Mucosa of gallbladder (tissue), 1 donor: ENCODE measurements around the gene SHC2. TPM values are rescaled to one million over a fixed set of nuclear protein-coding genes. Genes with fewer than 3 reads are reported as not detected.
"Not testable (repeated sequence)": the region's sequence is repeated elsewhere in the genome, so short reads cannot be mapped to it uniquely, and the experiment has no call there.

Experiments
- DNase-seq: peaks from one replicate; pipeline ENCODE4 v3.0.0-alpha.2; 2020; ENCODE audit warnings: low spot score
- total RNA-seq: library from RNA; stranded (reverse); gene quantifications from one replicate; pipeline ENCODE4 v1.2.1, GENCODE V29; 2021
- donor health status: DM: no; HTN: no; CAD: no.

The SHC2 gene
- total RNA-seq, 1 donor from 2014 or later = 139 TPM

DNA sequence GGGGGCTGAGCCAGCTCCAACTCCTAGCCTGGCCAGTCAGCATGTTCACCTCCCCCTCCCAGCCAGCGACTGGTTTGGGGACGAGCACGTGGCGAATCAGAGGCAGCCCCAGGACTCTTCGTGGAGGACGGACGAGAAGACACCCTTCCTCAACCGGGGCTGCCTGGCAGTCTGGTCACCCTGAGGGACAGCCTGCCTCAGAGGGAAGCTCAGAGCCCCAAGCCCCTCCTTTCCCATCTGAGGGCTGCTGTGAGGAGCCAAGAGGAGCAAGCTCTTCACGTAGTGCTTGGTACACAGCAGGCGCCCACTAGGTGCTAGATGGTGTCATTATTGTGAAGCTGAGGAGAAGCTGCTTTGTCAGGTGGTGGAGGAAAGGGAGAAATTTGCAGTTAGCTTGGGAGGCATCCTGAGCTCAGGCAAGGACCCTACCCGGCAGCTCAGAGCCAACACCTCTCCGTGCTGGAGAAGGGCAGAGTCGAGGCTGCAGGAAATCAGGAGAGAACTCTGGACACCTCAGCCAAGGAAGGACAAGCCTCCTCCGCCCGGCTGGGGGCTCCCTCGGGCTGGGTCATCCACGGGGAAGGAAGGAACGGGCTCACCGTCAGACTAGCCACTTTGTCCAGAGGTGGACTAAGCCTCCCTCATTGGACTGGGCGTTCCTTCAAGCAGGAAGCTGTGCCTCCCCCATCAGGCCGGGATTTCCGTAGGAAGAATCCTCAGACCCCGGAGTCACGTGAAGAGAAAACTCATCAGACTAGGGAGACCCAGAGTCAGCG is 37.0 kb downstream of the SHC2 start:
- no peak for DNase-seq

DNA sequence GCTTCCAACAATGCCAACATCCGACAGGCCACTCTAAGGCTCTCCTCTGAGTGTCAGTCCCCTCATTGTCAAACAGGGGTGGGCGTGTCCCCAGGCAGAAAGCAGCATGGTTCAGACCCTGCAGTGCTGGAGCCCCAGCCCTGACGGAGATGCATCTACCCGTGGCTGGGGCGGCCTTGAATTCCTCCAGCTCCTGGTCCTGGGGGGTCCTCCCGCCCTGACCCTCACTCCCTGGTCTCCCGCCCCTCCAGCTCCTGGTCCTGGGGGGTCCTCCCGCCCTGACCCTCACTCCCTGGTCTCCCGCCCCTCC is 38.0 kb downstream of the SHC2 start:
- not testable (repeated sequence) for DNase-seq

DNA sequence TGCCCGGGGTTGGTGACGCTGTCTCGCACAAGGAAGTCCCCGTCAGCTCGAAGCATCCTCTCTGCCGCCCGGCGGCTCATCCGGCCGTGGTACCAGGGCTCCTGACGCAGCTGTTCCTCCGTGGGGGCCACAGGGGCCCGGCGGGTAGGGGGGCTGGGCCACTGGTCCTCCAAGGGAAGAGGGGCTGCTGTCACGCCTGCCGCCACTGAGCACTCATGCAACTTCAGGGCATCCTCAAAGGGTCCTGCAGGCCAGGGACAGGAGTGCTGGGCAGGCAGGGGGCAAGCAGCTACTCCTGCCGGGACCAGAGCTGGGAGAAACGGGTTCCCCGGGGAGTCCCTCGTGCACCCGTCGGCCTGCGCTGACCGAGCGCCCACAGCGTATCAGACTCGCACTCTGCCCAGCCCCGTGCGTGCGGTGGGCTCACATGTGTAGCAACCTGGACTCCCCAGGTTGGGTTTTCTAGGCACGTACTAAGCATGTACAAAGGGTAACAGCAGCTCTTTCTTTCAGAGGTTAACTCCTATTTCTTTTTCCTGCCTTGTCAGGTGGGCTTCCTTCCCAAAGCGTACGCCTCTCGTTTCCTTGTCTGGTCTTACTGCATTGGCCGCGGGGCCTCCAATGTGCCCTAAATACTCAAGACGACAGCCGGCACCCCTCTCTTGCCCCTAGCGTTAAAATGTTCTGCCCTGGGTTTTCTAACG is 38.5 kb downstream of the SHC2 start:
- DNase-seq = no peak

DNA sequence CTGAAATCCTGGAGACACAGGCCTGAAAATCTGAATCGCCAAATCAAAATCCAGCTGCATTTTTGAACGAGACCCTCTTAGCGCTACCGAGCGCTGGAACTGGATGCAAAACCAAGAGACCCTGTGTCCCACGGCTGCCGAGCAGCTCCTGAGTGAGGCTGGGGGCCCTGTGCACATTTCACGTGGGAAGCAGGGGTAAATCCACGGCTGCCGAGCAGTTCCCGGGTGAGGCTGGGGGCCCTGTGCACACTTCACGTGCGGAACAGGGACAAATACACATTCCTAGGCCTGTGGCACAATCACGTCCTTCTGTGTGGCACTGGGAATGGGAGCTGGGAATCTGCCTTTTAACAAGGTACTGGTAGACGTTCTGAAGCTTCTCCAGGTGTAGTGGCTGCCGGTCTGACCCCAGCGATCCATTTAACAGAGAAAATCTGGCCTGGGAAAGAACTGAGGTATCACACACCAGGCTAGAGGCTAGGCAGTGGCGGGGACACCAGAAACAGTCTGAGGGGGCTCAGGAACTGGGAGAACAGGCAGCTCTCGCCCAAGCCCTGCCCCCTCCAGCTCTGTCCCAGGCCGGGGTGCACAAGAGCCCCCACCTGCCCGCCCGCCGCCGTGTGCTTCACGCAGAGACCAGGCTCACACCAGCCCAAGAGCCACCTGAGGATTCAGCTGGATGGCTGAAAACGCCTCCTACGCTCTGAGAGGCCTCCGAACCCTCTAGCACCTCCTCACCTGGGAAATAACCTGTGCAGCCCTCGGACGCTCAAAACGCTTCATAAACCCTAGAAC is 40.9 kb downstream of the SHC2 start:
- no peak for DNase-seq

DNA sequence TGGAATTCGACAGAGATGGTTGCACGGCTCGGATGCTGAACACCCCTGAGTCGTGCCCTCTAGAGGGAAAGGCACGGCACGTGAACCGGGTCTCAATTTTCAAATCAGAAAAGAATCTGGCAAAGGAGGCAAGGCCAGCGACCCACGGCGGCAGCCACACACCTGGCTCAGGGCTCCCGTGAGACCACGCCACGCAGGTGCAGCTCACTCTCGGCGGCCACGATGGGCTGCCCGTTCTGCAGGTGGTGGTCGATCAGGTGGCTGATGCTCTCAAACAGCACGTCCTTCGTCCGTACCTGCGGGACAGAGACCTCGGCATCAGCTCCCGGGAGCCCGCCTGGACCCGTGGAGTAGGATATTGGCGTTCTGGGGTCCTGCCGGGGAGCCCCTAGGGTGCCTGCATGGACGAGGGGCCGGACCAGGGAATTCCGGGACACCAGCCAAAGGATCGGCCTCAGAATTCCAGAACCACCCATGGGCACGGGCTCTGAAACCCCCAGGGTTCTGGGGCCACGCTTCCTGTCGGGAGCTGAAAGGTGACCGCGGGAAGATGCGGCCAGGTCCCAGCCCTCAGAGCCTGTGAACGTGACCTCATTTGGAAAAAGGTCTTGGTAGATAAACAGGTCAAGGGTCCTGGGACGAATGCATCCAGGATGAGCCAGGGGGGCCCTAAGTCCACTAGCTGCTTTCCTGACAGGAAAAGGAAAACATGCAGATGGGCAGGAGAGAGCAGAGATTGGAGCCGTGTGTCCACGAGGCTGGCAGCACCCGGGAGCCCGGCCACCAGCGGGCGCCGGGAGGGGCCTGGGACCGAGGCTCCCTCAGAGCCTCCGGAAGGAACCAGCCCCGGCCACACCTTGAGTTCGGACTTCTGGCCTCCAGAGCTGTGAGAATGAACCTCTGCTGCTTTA is 41.8 kb downstream of the SHC2 start:
- no peak for DNase-seq

DNA sequence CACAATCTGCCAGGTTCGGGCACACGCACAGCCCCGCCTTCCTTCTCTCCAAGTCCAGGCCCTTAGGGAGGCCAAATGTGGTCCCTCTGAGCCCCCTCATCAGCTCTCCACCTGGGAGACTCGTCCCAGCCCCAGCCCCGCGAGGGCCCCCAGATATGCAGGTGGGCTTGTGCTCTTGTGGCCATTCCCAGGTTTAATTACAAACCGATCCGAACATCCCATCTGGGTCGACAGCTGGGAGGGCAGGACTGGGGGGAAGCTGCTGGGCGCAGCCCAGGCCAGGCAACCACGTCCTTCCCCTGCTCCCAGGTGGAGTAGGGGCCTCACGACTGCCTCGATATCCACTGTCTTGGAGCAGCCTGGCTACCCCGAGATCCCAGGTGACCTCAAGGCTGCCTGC is 44.4 kb downstream of the SHC2 start:
- no peak for DNase-seq

DNA sequence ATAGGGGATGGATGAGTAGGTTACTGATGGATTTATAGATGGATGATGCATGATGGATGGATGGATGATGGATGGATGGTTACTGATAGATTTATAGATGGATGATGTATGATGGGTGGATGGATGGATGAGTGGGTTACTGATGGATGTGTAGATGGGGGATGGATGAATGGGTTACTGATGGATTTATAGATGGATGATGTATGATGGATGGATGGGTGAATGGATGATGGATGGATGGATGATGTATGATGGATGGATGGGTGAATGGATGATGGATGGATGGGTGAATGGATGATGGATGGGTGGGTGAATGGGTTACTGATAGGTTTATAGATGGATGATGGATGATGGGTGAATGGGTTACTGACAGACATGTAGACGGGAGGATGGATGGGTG is 45.5 kb downstream of the SHC2 start:
- DNase-seq = no peak

DNA sequence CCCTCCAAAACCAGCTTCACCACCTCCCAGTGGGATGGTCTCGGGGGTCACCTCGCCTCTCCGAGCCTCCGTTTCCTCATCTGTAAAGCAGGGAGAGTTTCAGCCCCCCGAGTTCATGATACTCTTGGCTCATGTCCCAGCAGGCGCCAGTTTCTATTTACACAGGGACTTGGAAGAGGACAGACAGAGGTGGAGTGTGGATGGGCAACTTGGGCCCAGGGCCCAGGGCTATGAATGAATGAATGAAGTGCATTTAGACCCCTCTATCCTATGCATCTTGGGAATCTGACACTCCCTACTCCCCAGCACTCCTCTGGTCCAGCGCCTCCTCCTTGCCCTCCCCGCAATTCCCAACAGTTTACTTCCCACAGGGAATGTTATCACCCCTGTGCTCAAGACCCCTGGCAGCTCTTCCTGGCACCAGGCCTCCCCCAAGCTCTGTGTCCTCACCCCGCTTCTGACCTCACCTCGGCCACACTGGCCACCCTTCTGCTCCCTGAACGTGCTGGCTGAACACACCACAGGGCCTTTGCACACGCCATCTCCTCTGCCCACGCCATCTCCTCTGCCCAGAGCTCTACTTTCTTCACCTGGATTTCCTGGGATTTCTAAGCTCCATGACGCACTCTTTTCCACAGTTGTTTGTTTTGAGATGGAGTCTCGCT is 46.9 kb downstream of the SHC2 start:
- DNase-seq = no peak

DNA sequence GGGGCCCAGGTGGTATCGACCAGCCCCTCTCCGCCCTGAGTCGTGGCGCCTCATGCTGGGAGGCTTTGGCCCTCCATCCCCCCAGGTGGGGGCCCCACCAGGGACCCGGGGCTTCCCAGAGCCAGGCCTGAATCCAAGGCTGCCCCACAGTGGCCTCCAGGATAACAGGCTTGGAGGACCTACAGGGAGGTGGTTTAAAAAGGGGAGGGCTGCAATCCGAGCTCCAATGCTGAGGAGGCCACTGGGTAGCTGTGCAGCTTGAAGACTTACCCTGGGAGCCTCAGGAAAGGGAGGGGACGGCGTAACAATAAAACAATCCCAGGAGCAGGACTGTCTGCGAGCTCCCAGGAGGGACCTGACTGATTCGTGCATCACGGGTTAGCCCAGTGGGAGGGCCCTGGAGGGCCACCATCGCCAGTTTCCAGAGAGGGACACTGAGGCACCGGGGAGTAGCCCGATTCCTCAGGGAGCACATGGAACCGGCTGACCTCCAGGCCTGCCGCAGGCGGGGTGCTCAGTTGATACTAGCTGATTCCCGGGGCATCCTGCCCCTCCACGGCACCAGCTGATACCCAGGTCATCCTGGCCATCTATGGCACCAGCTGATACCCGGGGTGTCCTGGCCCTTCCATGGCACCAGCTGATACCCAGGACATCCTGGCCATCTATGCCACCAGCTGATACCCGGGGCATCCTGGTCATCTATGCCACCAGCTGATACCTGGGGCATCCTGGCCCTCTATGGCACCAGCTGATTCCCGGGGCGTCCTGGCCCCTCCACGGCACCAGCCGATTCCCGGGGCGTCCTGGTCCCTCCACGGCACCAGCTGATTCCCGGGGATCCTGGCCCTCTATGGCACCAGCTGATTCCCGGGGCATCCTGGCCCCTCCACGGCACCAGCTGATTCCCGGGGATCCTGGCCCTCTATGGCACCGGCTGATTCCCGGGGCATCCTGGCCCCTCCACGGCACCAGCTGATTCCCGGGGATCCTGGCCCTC is 48.2 kb downstream of the SHC2 start:
- DNase-seq = no peak

DNA sequence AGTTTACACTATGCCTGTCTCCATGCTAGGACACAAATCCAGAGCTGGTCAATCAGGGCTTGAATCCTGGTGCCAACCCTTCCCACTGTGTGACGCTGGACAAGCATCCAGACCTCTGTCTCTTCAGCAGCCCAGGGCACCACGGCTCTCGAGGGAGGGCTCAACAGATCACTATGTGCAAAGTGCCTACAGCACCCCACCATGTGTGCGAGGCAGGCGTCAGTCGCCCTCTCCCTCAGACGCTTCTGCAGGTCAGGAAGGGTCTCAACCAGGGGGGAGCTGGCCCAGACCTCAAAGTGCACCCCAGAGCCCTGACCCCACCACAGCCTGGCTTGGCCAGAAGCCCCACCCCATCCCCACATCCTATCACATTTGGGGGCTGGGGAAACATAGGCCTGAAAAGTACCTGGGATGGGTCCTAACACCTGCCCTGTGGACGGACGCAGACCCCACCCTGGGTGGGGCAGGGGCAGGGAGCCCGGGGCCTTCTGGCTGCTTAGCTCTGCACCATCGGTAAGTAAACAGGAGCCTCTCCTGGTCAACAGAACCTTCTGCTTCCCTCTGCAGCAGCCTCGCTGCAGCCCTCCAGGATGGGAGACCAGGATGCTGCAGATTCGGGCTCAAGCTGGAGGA is 49.0 kb downstream of the SHC2 start:
- no peak for DNase-seq

DNA sequence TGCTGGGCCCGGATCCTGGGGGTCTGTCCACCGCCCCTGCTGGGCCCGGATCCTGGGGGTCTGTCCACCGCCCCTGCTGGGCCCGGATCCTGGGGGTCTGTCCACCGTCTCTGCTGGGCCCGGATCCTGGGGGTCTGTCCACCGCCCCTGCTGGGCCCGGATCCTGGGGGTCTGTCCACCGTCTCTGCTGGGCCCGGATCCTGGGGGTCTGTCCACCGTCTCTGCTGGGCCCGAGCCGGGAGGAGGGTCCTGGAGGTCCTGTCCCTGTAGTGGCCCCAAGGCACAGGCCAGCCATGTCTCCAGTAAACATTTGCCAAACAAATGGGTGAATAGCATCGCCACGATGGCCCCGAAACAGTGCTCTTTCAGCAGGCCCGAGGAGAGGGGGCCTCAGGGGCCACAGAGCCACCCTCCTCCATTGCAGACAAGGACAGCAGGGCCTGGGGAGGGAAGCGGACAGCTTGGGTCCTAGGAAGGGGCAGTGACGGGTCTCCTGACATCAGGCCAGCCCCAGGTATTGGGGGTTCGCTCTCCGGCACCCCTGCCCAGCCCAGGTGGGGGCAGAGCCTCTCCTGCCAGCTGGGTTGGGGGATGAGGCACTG is 49.6 kb downstream of the SHC2 start:
- not testable (repeated sequence) for DNase-seq

DNA sequence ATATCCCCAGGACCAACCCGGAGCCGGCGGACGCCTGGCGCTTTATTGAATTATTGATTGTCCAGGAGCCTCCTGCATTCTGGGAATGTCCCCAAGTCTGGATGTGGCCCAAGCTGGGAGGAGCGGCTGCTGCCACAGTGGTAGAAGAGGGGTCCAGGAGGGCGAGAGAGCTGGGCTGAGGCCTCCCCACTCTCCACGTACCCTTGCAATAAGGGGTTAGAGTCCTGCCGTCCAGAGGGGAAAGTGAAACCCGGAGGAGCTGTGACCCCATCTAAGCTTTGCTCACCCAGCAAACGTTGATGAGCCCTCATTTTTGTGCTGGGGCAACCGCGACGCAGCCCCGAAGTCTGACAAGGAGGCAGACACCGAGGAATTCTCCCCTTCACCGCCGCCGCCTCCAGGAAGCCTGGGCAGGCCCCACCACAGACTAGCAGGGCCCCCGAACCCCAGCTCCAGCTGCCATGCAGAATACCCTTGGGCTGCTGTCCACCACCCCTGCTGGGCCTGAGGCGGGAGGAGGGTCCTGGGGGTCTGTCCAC is 50.5 kb downstream of the SHC2 start:
- DNase-seq = peak; percentile 91

DNA sequence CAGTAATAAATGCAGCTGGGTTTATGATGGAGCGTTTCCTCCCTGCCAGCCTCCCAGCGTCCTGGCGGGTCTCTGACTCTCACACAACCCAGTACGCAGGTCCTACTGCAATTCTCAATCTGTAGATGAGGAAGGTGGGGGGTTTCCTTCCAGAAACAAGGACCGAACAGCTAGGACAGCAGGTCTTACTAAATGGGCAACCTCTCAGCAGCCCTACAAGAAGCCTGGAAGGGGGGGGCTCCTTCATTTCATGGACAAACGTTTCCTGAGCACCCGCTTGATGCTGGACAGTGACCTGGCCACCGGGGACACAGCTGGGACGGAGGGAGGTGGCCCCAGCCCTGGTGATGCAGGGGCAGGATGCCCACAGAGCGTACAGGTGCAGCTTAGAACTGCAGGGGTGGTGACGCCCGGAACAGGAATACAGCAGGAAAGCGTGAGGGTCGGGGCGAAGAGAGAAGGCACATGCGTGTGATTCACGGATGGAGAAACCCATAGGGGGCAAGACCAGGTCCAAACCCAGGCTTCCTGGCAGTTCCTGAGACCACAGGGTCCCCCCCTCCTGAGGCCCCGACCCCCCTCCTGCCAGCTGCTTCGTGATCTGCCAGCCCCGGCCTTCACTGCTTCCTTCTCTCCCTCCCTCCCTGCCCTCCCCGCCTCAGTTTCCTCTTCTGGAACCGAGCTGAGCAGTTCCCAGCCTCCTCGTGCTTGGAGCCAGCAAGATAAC is 51.2 kb downstream of the SHC2 start:
- no peak for DNase-seq

DNA sequence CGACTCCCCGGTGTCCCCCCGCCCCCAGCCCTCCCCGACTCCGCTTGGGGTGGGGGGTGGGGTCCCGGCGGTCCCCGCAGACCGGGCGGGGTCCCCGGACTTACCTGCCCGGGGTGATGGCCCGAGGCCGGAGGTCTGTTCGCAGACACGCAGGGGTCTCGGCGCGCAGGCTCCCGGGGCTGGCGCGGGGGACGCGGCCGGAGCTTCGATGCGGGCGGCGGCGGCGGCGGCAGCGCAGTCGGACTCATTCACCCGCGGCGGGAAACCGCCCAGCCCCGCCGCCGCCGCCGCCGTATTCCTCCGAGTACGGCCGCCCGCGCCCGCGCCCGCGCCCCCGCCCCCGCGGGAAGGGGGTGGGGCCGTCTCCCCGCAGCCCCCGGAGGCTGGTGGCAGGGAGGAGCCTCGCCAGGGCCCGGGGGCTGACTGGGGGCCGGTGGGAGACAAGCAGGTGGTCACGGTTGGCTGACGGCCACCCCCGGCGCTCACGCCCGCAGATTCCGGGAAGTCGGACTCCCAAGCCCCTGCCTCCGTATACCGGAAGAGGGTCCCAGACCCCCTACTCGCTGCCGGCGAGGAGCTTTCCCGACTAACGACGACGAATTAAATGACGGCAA is 51.8 kb downstream of the SHC2 start, which contains the start of gene C2CD4C:
Gene C2CD4C (minus strand): TSS at position 246 of the 614 bp plus-strand sequence. CDS start 786 bp downstream, outside the sequence.
- DNase-seq = no peak

DNA sequence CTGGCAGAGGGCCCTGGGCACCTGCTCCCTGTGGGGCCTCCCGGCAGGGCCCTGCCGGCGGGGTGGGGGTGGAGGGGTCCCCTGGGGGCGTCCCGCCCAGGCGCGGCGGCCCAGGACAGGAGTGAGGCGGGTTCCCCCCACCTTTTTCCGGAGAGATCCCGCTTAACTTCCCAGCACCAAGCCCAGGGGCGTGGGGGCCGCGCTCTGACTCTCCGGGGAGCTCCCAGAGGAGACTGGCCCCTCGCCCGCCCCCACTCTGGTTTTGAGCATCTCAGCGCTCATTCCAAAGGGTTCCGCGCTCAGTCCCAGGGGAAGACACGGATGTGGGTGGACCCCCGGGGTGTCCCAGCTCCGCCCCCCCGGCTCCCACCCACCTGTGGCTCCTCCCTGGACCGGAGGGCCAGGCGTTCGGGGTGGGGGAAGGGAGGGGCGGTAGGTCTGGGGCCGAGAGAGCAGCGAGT is 52.4 kb downstream of the SHC2 start:
- no peak for DNase-seq

DNA sequence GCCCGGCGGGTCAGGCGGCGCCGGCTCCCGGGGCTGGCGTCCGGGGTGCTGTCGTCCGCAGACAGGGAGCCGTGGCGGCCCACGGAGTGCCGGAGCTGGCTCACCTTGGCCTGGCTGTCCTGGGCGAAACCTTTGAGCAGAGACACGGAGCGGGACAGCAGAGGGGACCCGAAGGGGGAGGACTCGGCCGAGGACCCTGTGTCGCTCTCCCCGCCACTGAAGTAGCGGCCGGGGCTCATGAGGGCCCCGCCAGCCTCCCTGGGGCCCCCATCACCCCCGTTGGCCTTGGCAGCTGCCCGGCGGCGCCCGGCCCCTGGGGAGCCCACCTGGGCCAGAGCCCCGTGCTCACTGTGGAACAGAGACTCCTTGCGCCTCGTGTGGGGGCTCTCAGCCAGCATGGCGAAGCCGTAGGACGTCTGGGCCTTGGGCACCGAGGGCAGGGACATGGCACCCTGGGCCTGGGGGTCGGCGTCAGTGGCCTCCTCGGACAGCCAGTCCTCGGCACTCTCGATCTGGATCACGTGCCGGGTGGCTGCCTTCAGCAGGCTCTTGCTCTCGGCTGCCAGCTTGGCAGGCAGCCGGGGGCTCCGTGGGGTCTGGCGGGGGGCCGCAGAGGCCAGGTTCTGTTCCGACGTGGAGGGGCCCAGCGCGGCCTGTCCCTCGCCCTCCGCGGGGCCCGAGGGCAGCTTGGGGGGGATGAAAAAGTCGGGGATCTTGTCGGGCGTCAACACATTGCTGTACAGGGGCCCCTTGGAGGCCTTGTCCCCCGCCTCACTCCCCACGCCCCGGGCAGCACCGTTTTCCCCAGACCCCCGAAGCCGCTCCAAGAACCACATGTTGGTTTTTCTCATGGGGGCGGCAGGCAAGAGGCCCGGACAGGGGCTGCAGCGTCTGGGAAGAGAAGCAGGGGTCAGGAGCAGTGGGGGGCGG is 53.1 kb downstream of the SHC2 start:
- no peak for DNase-seq
